ENCODE data around the gene GP2.

GP2 gene

GRCh38 chr16:20327444-20328041 is at the start of gene GP2:
Gene GP2, minus strand, starts transcription at chr16:20327513. Its CDS starts 1,082 bp downstream, at chr16:20326431.
- H3K27ac Mint-ChIP-seq, result no peak within 1 kb of the TSS
- H3K27me3 Mint-ChIP-seq, result no peaks in the 10 kb centered on the region
- H3K4me1 Mint-ChIP-seq (ENCODE audit: low read depth), result no peaks in the 10 kb centered on the region
- no peak for DNase-seq
- no peaks in the 10 kb centered on the region for H3K36me3 Mint-ChIP-seq (ENCODE audit: low read depth)
- H3K4me3 Mint-ChIP-seq, result no peak within 1 kb of the TSS
- no peaks in the 10 kb centered on the region for H3K9me3 Mint-ChIP-seq

GRCh38 chr16:20372701-20373100 is 45.4 kb upstream of the GP2 start:
- no peak for DNase-seq
- Mint-ChIP-seq H3K4me3 (no peak overlapping the region), H3K27ac (no peak overlapping the region), H3K9me3 (no peaks in the 10 kb centered on the region), H3K27me3 (peaks cover 25% of the 10 kb centered on the region), H3K4me1 (ENCODE audit: low read depth) (no peaks in the 10 kb centered on the region), H3K36me3 (ENCODE audit: low read depth) (no peaks in the 10 kb centered on the region)

GRCh38 chr16:20369452-20370054 is 42.2 kb upstream of the GP2 start:
- Mint-ChIP-seq H3K4me3 (no peak overlapping the region), H3K27me3 (peaks cover 23% of the 10 kb centered on the region), H3K36me3 (ENCODE audit: low read depth) (no peaks in the 10 kb centered on the region), H3K27ac (no peak overlapping the region), H3K4me1 (ENCODE audit: low read depth) (no peaks in the 10 kb centered on the region), H3K9me3 (no peaks in the 10 kb centered on the region)
- DNase-seq, result no peak

- Mint-ChIP-seq H3K36me3 (ENCODE audit: low read depth) (no peaks in the 10 kb centered on the region), H3K9me3 (no peaks in the 10 kb centered on the region), H3K4me3 (no peak overlapping the region), H3K4me1 (ENCODE audit: low read depth) (no peaks in the 10 kb centered on the region), H3K27me3 (peaks cover 19% of the 10 kb centered on the region), H3K27ac (no peak overlapping the region)
- no peak for DNase-seq
These were observed 36.7 kb upstream of the GP2 start for GRCh38 chr16:20364051-20364450.

GRCh38 chr16:20363191-20363590 is 35.9 kb upstream of the GP2 start:
- H3K9me3 Mint-ChIP-seq, result no peaks in the 10 kb centered on the region
- H3K27me3 Mint-ChIP-seq, result peaks cover 14% of the 10 kb centered on the region
- H3K4me1 Mint-ChIP-seq (ENCODE audit: low read depth), result no peaks in the 10 kb centered on the region
- no peak for DNase-seq
- no peaks in the 10 kb centered on the region for H3K36me3 Mint-ChIP-seq (ENCODE audit: low read depth)
- H3K27ac Mint-ChIP-seq, result no peak overlapping the region
- no peak overlapping the region for H3K4me3 Mint-ChIP-seq

GRCh38 chr16:20359997-20360396 is 32.7 kb upstream of the GP2 start:
- Mint-ChIP-seq H3K9me3 (no peaks in the 10 kb centered on the region), H3K27ac (no peak overlapping the region), H3K27me3 (peaks cover 14% of the 10 kb centered on the region), H3K36me3 (ENCODE audit: low read depth) (no peaks in the 10 kb centered on the region), H3K4me1 (ENCODE audit: low read depth) (no peaks in the 10 kb centered on the region), H3K4me3 (no peak overlapping the region)
- DNase-seq, result no peak

GRCh38 chr16:20355114-20355782 is 27.9 kb upstream of the GP2 start:
- no peaks in the 10 kb centered on the region for H3K36me3 Mint-ChIP-seq (ENCODE audit: low read depth)
- no peak for DNase-seq
- no peaks in the 10 kb centered on the region for H3K9me3 Mint-ChIP-seq
- no peaks in the 10 kb centered on the region for H3K4me1 Mint-ChIP-seq (ENCODE audit: low read depth)
- H3K27me3 Mint-ChIP-seq, result peaks cover 19% of the 10 kb centered on the region
- no peak overlapping the region for H3K4me3 Mint-ChIP-seq
- no peak overlapping the region for H3K27ac Mint-ChIP-seq

GRCh38 chr16:20353379-20353778 is 26.1 kb upstream of the GP2 start:
- Mint-ChIP-seq H3K27ac (no peak overlapping the region), H3K36me3 (ENCODE audit: low read depth) (no peaks in the 10 kb centered on the region), H3K4me1 (ENCODE audit: low read depth) (no peaks in the 10 kb centered on the region), H3K9me3 (no peaks in the 10 kb centered on the region), H3K27me3 (peaks cover 17% of the 10 kb centered on the region), H3K4me3 (no peak overlapping the region)
- DNase-seq, result no peak

- Mint-ChIP-seq H3K27ac (no peak within 1 kb of the TSS), H3K4me3 (no peak within 1 kb of the TSS), H3K9me3 (no peaks in the 10 kb centered on the region), H3K27me3 (peaks cover 17% of the 10 kb centered on the region), H3K36me3 (ENCODE audit: low read depth) (no peaks in the 10 kb centered on the region), H3K4me1 (ENCODE audit: low read depth) (no peaks in the 10 kb centered on the region)
- no peak for DNase-seq
These were observed 25.3 kb upstream of the GP2 start, which contains the start of gene UMOD for GRCh38 chr16:20352615-20353014. Gene UMOD, minus strand, starts transcription at chr16:20352715. Its CDS starts 1,978 bp downstream, at chr16:20350737.

- Mint-ChIP-seq H3K27me3 (peaks cover 6% of the 10 kb centered on the region), H3K4me1 (ENCODE audit: low read depth) (no peaks in the 10 kb centered on the region), H3K9me3 (no peaks in the 10 kb centered on the region), H3K27ac (no peak overlapping the region), H3K4me3 (no peak overlapping the region), H3K36me3 (ENCODE audit: low read depth) (no peaks in the 10 kb centered on the region)
- DNase-seq, result no peak
These were observed 22.3 kb upstream of the GP2 start for GRCh38 chr16:20349615-20350014.

GRCh38 chr16:20348365-20349185 is 21.3 kb upstream of the GP2 start:
- DNase-seq, result no peak
- no peaks in the 10 kb centered on the region for H3K36me3 Mint-ChIP-seq (ENCODE audit: low read depth)
- no peaks in the 10 kb centered on the region for H3K9me3 Mint-ChIP-seq

GRCh38 chr16:20347666-20348364 is 20.5 kb upstream of the GP2 start:
- Mint-ChIP-seq H3K4me3 (no peak overlapping the region), H3K36me3 (ENCODE audit: low read depth) (no peaks in the 10 kb centered on the region), H3K9me3 (no peaks in the 10 kb centered on the region), H3K27me3 (peaks cover 3% of the 10 kb centered on the region), H3K27ac (no peak overlapping the region), H3K4me1 (ENCODE audit: low read depth) (no peaks in the 10 kb centered on the region)
- DNase-seq, result no peak

More at GRCh38 chr16:20348365-20349185, 21.3 kb upstream of the GP2 start:
- Mint-ChIP-seq H3K4me3 (no peak overlapping the region), H3K27me3 (peaks cover 3% of the 10 kb centered on the region), H3K27ac (no peak overlapping the region), H3K4me1 (ENCODE audit: low read depth) (no peaks in the 10 kb centered on the region)

GRCh38 chr16:20344611-20345010 is 17.3 kb upstream of the GP2 start:
- H3K27me3 Mint-ChIP-seq, result no peaks in the 10 kb centered on the region
- no peaks in the 10 kb centered on the region for H3K4me1 Mint-ChIP-seq (ENCODE audit: low read depth)
- DNase-seq, result no peak
- no peak overlapping the region for H3K27ac Mint-ChIP-seq
- no peaks in the 10 kb centered on the region for H3K9me3 Mint-ChIP-seq
- no peaks in the 10 kb centered on the region for H3K36me3 Mint-ChIP-seq (ENCODE audit: low read depth)
- no peak overlapping the region for H3K4me3 Mint-ChIP-seq

- H3K27ac Mint-ChIP-seq, result no peak overlapping the region
- H3K27me3 Mint-ChIP-seq, result peaks cover 9% of the 10 kb centered on the region
- H3K36me3 Mint-ChIP-seq (ENCODE audit: low read depth), result no peaks in the 10 kb centered on the region
- no peak overlapping the region for H3K4me3 Mint-ChIP-seq
- no peaks in the 10 kb centered on the region for H3K9me3 Mint-ChIP-seq
- no peaks in the 10 kb centered on the region for H3K4me1 Mint-ChIP-seq (ENCODE audit: low read depth)
- no peak for DNase-seq
These were observed 12.4 kb upstream of the GP2 start for GRCh38 chr16:20339744-20340143.
